ENCODE results near the gene CRYGC.

DNA sequence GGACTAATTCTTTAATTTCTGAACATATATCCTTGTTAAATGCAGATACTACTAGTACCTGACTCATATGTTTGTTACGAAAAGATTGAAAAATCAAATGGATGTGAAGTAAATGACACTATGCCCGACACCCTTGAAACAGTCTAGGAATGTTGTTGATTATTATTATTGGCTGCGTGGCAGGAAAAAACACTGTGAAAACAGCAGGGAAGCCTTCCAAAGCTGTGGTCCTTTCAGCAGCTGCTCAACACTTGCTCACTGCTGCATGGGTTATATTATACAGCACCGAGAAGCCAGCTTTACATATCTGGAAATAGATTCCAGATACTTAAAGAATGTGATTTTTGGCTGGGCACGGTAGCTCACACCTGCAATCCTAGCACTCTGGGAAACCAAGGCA, 31.8 kb downstream of the CRYGC start:
- TF ChIP-seq, protein P1, sequence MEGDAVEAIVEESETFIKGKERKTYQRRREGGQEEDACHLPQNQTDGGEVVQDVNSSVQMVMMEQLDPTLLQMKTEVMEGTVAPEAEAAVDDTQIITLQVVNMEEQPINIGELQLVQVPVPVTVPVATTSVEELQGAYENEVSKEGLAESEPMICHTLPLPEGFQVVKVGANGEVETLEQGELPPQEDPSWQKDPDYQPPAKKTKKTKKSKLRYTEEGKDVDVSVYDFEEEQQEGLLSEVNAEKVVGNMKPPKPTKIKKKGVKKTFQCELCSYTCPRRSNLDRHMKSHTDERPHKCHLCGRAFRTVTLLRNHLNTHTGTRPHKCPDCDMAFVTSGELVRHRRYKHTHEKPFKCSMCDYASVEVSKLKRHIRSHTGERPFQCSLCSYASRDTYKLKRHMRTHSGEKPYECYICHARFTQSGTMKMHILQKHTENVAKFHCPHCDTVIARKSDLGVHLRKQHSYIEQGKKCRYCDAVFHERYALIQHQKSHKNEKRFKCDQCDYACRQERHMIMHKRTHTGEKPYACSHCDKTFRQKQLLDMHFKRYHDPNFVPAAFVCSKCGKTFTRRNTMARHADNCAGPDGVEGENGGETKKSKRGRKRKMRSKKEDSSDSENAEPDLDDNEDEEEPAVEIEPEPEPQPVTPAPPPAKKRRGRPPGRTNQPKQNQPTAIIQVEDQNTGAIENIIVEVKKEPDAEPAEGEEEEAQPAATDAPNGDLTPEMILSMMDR (conservative IDR thresholded peaks at IDR 0.05) = no peak
- TF ChIP-seq EZH2 (IDR thresholded peaks at IDR 0.05; ENCODE audit: low read depth) = no peak

Measured in PC-9 (cell line).